K562 (cell line): Measurements from ENCODE around the gene METAP1. TPM values are rescaled to one million over a fixed set of nuclear protein-coding genes. Genes with fewer than 3 reads are reported as not detected.

Experiments used
- ATF7 ChIP-seq: fragments of 450-650 bp; IDR thresholded peaks from 2 replicates; pipeline ENCODE4 v1.7.1; 2014; ENCODE audit warnings: mild to moderate bottlenecking, moderate library complexity
- CAMTA2 ChIP-seq: fragments of 250-450 bp; sonication (Bioruptor Pico); conservative IDR thresholded peaks from 2 replicates; pipeline ENCODE4 v1.5.1; 2022
- CBX8 ChIP-seq: fragments of 200-600 bp; sonication (generic); IDR thresholded peaks from 2 replicates; pipeline ENCODE4 v1.6.1; 2012; ENCODE audit warnings: borderline replicate concordance, mixed run types, low read depth, mild to moderate bottlenecking, moderate library complexity, mixed read lengths, low read length, control low read depth, inconsistent platforms; ENCODE audit not compliant: poor library complexity, severe bottlenecking; ENCODE audit errors: extremely low read depth
- CREBBP ChIP-seq: IDR thresholded peaks from one replicate; pipeline ENCODE4 v1.6.1; 2012; ENCODE audit warnings: low read depth, mild to moderate bottlenecking, control low read depth, inconsistent platforms, low read length
- EZH2 ChIP-seq: IDR thresholded peaks from 2 replicates; pipeline ENCODE4 v1.6.1; 2012; ENCODE audit warnings: low read depth, mild to moderate bottlenecking, inconsistent platforms, low read length, borderline replicate concordance
- FOXJ3 ChIP-seq: sonication (generic); formaldehyde crosslinking; IDR thresholded peaks from 2 replicates; pipeline ENCODE4 v1.4.0; 2020; ENCODE audit warnings: mild to moderate bottlenecking, missing genetic modification reagents
- FOXP1 ChIP-seq: sonication (generic); formaldehyde crosslinking; IDR thresholded peaks from 2 replicates; pipeline ENCODE4 v1.8.0; 2022; ENCODE audit warnings: mild to moderate bottlenecking, missing genetic modification reagents
- HMGXB4 ChIP-seq: sonication (generic); formaldehyde crosslinking; IDR thresholded peaks from 2 replicates; pipeline ENCODE4 v1.8.1; 2023; ENCODE audit warnings: mild to moderate bottlenecking, missing genetic modification reagents
- HOXB6 ChIP-seq: fragments of 250-450 bp; sonication (Bioruptor Pico); IDR thresholded peaks from 2 replicates; pipeline ENCODE4 v1.5.1; 2022; ENCODE audit warnings: mild to moderate bottlenecking, borderline replicate concordance
- JUND ChIP-seq, 2 experiments: IDR thresholded peaks; 2 replicates in 1 of 2; 3 replicates in 1 of 2; pipeline ENCODE4 v1.6.1; 2011; ENCODE audit warnings: borderline replicate concordance in 2 of 2, low read depth in 2 of 2, low read length in 2 of 2, improper control_type of control experiment in 1 of 2, missing biosample characterization in 1 of 2, missing genetic modification characterization in 1 of 2, missing genetic modification reagents in 1 of 2
- POLR2AphosphoS2 ChIP-seq: IDR thresholded peaks from 2 replicates; pipeline ENCODE4 v1.6.1; 2012; ENCODE audit warnings: low read length, improper control_type of control experiment
- SNIP1 ChIP-seq: fragments of 450-650 bp; IDR thresholded peaks from 2 replicates; pipeline ENCODE4 v1.7.1; 2017; ENCODE audit warnings: low read depth, mild to moderate bottlenecking
- SP1 ChIP-seq: sonication (generic); formaldehyde crosslinking; IDR thresholded peaks from 2 replicates; pipeline ENCODE4 v1.8.1; 2022; ENCODE audit warnings: mild to moderate bottlenecking, missing genetic modification reagents
- TFAP4 ChIP-seq: sonication (generic); formaldehyde crosslinking; IDR thresholded peaks from 2 replicates; pipeline ENCODE4 v1.8.0; 2022; ENCODE audit warnings: missing genetic modification reagents, mild to moderate bottlenecking, moderate library complexity, borderline replicate concordance
- ZC3H11A ChIP-seq: IDR thresholded peaks from 2 replicates; pipeline ENCODE4 v1.6.1; 2012; ENCODE audit warnings: low read depth, low read length, improper control_type of control experiment
- ZKSCAN8 ChIP-seq: fragments of 200-800 bp; sonication (Bioruptor generic); IDR thresholded peaks from 2 replicates; pipeline ENCODE4 v1.6.1; 2016; ENCODE audit warnings: missing genetic modification characterization, missing compliant biosample characterization
- ZNF395 ChIP-seq: fragments of 200-800 bp; sonication (Bioruptor generic); IDR thresholded peaks from 2 replicates; pipeline ENCODE4 v1.6.1; 2017; ENCODE audit warnings: missing genetic modification characterization, missing compliant biosample characterization
- ZNF551 ChIP-seq: fragments of 250-450 bp; sonication (Bioruptor Pico); IDR thresholded peaks from 2 replicates; pipeline ENCODE4 v1.5.0; 2021; ENCODE audit warnings: mild to moderate bottlenecking, moderate library complexity
- ZNF668 ChIP-seq: fragments of 250-450 bp; sonication (Bioruptor Pico); IDR thresholded peaks from 2 replicates; pipeline ENCODE4 v1.8.0; 2022; ENCODE audit warnings: mild to moderate bottlenecking, inconsistent platforms
- polyA plus RNA-seq, 8 experiments: library from polyadenylated mRNA; depleted of rRNA in 4 of 8; stranded (reverse) in 5 of 8; unstranded in 3 of 8; fragments of >200 nt; fragmentation: Nextera tagmentation in 2 of 8; fragmentation: Illumina TruSeq in 1 of 8; extraction: Ambion mirVana in 2 of 8; extraction: Trizol in 1 of 8; gene quantifications; 2 replicates each; pipeline versions ENCODE4 v1.2.1 to v1.2.3, GENCODE V29; 2011 to 2014; ENCODE audit warnings: inconsistent platforms in 1 of 8, missing spikeins in 1 of 8
- total RNA-seq, 7 experiments: library from RNA; depleted of rRNA in 6 of 7; stranded (reverse); fragments of >200 nt in 6 of 7; fragmentation: Illumina TruSeq in 2 of 7; extraction: Trizol in 2 of 7; gene quantifications; 2 replicates each; pipeline versions ENCODE4 v1.2.1 to v1.2.3, GENCODE V29; 2011 to 2021; ENCODE audit warnings: low replicate concordance in 1 of 7
- TF ChIP-seq, protein P1 (sequence below): fragments of 450-650 bp; IDR thresholded peaks from 2 replicates; pipeline ENCODE4 v1.6.1; 2016; ENCODE audit warnings: antibody characterized with exemption

The METAP1 gene
- total and polyA plus RNA-seq, 9 of the 15 experiments (the other 6 are each of a cell fraction or from before 2014, with no cell fraction given) = 31.4 to 77.6 (median 59.5) TPM

DNA sequence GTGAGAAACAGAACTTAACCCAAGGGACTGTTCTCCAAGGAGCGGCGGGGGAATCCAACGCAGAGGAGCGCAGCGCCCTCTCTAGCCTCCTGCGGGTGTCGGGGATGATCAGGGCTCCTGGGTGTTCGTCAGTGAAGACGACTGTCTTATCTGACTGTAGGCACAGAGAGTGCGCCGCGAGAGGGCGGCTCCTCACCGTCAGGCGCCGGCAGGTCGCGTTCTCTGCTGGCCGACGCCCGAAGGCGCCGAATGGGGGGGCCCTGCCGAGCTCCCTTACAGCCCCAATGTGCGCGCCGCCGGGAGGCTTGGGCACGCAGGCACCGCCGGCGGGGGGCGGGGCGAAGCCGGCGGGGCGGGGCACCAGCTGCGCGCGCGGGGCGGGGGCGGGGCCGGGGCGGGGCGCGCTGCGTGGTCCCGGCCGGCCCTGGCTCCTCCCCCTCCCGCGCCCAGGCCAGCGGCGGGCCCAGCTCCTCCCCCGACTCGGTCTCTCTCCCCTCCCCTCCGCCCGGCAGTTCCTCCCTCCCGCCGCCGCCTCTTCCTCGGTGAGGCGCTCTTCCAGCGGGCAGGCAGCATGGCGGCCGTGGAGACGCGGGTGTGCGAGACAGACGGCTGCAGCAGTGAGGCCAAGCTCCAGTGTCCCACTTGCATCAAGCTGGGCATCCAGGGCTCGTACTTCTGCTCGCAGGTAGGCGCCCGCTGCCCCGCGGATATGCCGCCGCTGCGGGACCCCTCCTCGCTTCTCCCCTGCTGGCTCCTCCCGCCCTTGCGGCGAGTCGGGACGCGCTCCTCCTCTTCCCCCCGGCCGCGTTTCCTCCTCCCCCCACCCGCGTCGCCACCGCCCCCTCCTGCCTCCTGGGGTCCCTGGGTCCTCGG, at the start of gene METAP1 (continued):
- no peak for TF ChIP-seq HMGXB4 (CRISPR knock-in tag)
- peak; percentile 85 for TF ChIP-seq SP1 (CRISPR knock-in tag)
- peak; percentile 79 for TF ChIP-seq JUND (IDR thresholded peaks at IDR 0.05; ENCODE audit: borderline replicate concordance, low read depth, low read length)
- TF ChIP-seq JUND (tag; IDR thresholded peaks at IDR 0.05; ENCODE audit: borderline replicate concordance, low read depth, low read length) = peak; percentile 23; the same call in 1 of the 3 replicates
- no peak for TF ChIP-seq HOXB6
- TF ChIP-seq ZKSCAN8 = no peak
- peak; percentile 63 for TF ChIP-seq ATF7
- TF ChIP-seq FOXP1 (CRISPR knock-in tag) = peak; percentile 63
- no peak for TF ChIP-seq ZC3H11A
- no peak for TF ChIP-seq CBX8
- TF ChIP-seq EZH2 = no peak
- no peak for TF ChIP-seq CAMTA2 (CRISPR knock-in tag)
- peak; percentile 79 for TF ChIP-seq TFAP4 (CRISPR knock-in tag)
- TF ChIP-seq POLR2AphosphoS2 = no peak
- TF ChIP-seq ZNF668 (CRISPR knock-in tag) = no peak
- no peak for TF ChIP-seq CREBBP
- no peak for TF ChIP-seq ZNF551
- no peak for TF ChIP-seq ZNF395 (CRISPR knock-in tag)
- no peak for TF ChIP-seq FOXJ3
- no peak for TF ChIP-seq SNIP1
- TF ChIP-seq, protein P1, sequence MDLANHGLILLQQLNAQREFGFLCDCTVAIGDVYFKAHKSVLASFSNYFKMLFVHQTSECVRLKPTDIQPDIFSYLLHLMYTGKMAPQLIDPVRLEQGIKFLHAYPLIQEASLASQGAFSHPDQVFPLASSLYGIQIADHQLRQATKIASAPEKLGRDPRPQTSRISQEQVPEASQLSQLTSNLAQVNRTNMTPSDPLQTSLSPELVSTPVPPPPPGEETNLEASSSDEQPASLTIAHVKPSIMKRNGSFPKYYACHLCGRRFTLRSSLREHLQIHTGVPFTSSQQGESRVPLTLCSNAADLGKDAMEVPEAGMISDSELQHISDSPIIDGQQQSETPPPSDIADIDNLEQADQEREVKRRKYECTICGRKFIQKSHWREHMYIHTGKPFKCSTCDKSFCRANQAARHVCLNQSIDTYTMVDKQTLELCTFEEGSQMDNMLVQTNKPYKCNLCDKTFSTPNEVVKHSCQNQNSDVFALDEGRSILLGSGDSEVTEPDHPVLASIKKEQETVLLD = no peak
